Activated naive CD4-positive, alpha-beta T cell treated with anti-CD3 and anti-CD28 coated beads for 36 hours (primary cell): ENCODE results near the gene CSTF1. TPM values are rescaled to one million over a fixed set of nuclear protein-coding genes. Genes with fewer than 3 reads are reported as not detected.

Source experiments
- CTCF ChIA-PET: fragments of 350-600 bp; sonication (Branson Sonifier 250); formaldehyde crosslinking; loops from one replicate; lab custom pipeline; 2021; ENCODE audit warnings: antibody characterized with exemption; lab: Charles Lee
- DNase-seq: peaks from one replicate; pipeline ENCODE4 v3.0.0-alpha.2; 2020
- H3K27ac Mint-ChIP-seq: one replicate; pipeline ENCODE4 v1.8.0; 2021; ENCODE audit warnings: mild to moderate bottlenecking, mixed read lengths
- H3K27me3 Mint-ChIP-seq: one replicate; pipeline ENCODE4 v1.8.0; 2021; ENCODE audit warnings: low read depth, mixed read lengths
- H3K36me3 Mint-ChIP-seq: one replicate; pipeline ENCODE4 v1.8.0; 2021; ENCODE audit warnings: low read depth, mixed read lengths
- H3K4me1 Mint-ChIP-seq: one replicate; pipeline ENCODE4 v1.8.0; 2021; ENCODE audit warnings: low read depth, mixed read lengths
- H3K4me3 Mint-ChIP-seq: one replicate; pipeline ENCODE4 v1.8.0; 2021; ENCODE audit warnings: mild to moderate bottlenecking, moderate library complexity, mixed read lengths
- H3K9me3 Mint-ChIP-seq: one replicate; pipeline ENCODE4 v1.8.0; 2021; ENCODE audit warnings: mixed read lengths
- intact Hi-C: fragments of 100-400 bp; cut with micrococcal nuclease; formaldehyde crosslinking; loops from one replicate; pipeline ENCODE4 v1.15.1; 2023
- total RNA-seq, 2 experiments: library from RNA; stranded (reverse); gene quantifications; one replicate each; pipeline ENCODE4 v1.2.3, GENCODE V29; 2021

Gene CSTF1
- 10 to 100 TPM; 68.0 to 70.7 TPM for total RNA-seq

- CTCF ChIA-PET = interaction anchor here (0.7 to 1.2 kb wide), 4 partner anchors 20 to 101 kb away, joined by 3 to 4 read pairs (median 4); partner anchors contain the start of gene CASS4
- peaks cover 59% of the 10 kb centered on the region for H3K36me3 Mint-ChIP-seq
- H3K9me3 Mint-ChIP-seq = no peaks in the 10 kb centered on the region
- H3K27me3 Mint-ChIP-seq = no peaks in the 10 kb centered on the region
- no peak within 1 kb of the TSS for H3K27ac Mint-ChIP-seq
- intact Hi-C loops = loop anchor here (1.0 kb wide), 5 partner anchors 20 to 124 kb away; partner anchors contain the start of genes CASS4, FAM210B and RTF2
- H3K4me1 Mint-ChIP-seq = peaks cover 31% of the 10 kb centered on the region
- DNase-seq = peak; percentile 100
- no peak within 1 kb of the TSS for H3K4me3 Mint-ChIP-seq
Measured at GRCh38 chr20:56392132-56392880, at the start of gene CSTF1, which contains the start of gene AURKA. CSTF1 (plus strand) TSS chr20:56392645; CDS start chr20:56395553, 2,908 bp downstream. AURKA (minus strand) TSS chr20:56392215; CDS start chr20:56388197, 4,018 bp downstream.

GRCh38 chr20:56342783-56343182 is 49.7 kb upstream of the CSTF1 start:
- CTCF ChIA-PET = interaction anchor here (0.7 to 1.7 kb wide), 6 partner anchors 12 to 1662 kb away, joined by 3 to 8 read pairs (median 4); partner anchors contain the start of gene MC3R
- Mint-ChIP-seq H3K4me3 (no peak overlapping the region), H3K27me3 (peaks cover 53% of the 10 kb centered on the region), H3K27ac (no peak overlapping the region), H3K4me1 (peaks cover 5% of the 10 kb centered on the region), H3K36me3 (no peaks in the 10 kb centered on the region), H3K9me3 (no peaks in the 10 kb centered on the region)
- intact Hi-C loops = loop anchor here (1.0 to 10.0 kb wide), 4 partner anchors 94 to 1662 kb away; partner anchors contain the start of gene MC3R
- no peak for DNase-seq

GRCh38 chr20:56343861-56344381 is 48.5 kb upstream of the CSTF1 start:
- Mint-ChIP-seq H3K27ac (no peak overlapping the region), H3K4me1 (peaks cover 10% of the 10 kb centered on the region), H3K27me3 (peaks cover 48% of the 10 kb centered on the region), H3K36me3 (no peaks in the 10 kb centered on the region), H3K4me3 (no peak overlapping the region), H3K9me3 (no peaks in the 10 kb centered on the region)
- DNase-seq = peak; percentile 56
- CTCF ChIA-PET = interaction anchor here (1.1 to 1.7 kb wide), 9 partner anchors 9 to 1663 kb away, joined by 3 to 8 read pairs (median 4); partner anchors contain the start of genes FAM210B and MC3R
- intact Hi-C loops = loop anchor here (1.0 to 10.0 kb wide), 4 partner anchors 96 to 1663 kb away; partner anchors contain the start of gene MC3R

- no peak overlapping the region for H3K4me3 Mint-ChIP-seq
- CTCF ChIA-PET = interaction anchor here (0.9 to 1.0 kb wide), 2 partner anchors 98 to 99 kb away, joined by 3 read pairs; partner anchors contain the start of gene MC3R
- no peaks in the 10 kb centered on the region for H3K9me3 Mint-ChIP-seq
- no peak for DNase-seq
- no peaks in the 10 kb centered on the region for H3K36me3 Mint-ChIP-seq
- peaks cover 10% of the 10 kb centered on the region for H3K4me1 Mint-ChIP-seq
- intact Hi-C loops = loop anchor here (10.0 kb wide), 1 partner anchor 931 kb away; no protein-coding TSS in a partner anchor
- no peak overlapping the region for H3K27ac Mint-ChIP-seq
- peaks cover 30% of the 10 kb centered on the region for H3K27me3 Mint-ChIP-seq
Measured at GRCh38 chr20:56345911-56346310, 46.5 kb upstream of the CSTF1 start.

GRCh38 chr20:56347628-56348304 is 44.7 kb upstream of the CSTF1 start:
- H3K9me3 Mint-ChIP-seq = no peaks in the 10 kb centered on the region
- H3K4me1 Mint-ChIP-seq = peaks cover 10% of the 10 kb centered on the region
- H3K4me3 Mint-ChIP-seq = no peak overlapping the region
- H3K27me3 Mint-ChIP-seq = peaks cover 23% of the 10 kb centered on the region
- no peak for DNase-seq
- no peaks in the 10 kb centered on the region for H3K36me3 Mint-ChIP-seq
- CTCF ChIA-PET = no interaction called here
- no peak overlapping the region for H3K27ac Mint-ChIP-seq
- intact Hi-C loops = loop anchor here (10.0 kb wide), 1 partner anchor 933 kb away; no protein-coding TSS in a partner anchor

- H3K27ac Mint-ChIP-seq = no peak overlapping the region
- intact Hi-C loops = loop anchor here (10.0 kb wide), 1 partner anchor 933 kb away; no protein-coding TSS in a partner anchor
- CTCF ChIA-PET = interaction anchor here (1.0 kb wide), 1 partner anchor 11 kb away, joined by 3 read pairs; no protein-coding TSS in a partner anchor
- H3K27me3 Mint-ChIP-seq = peaks cover 18% of the 10 kb centered on the region
- H3K4me3 Mint-ChIP-seq = no peak overlapping the region
- H3K4me1 Mint-ChIP-seq = peaks cover 10% of the 10 kb centered on the region
- DNase-seq = no peak
- H3K36me3 Mint-ChIP-seq = no peaks in the 10 kb centered on the region
- H3K9me3 Mint-ChIP-seq = no peaks in the 10 kb centered on the region
Measured at GRCh38 chr20:56348305-56348693, 44.1 kb upstream of the CSTF1 start.

GRCh38 chr20:56348746-56349145 is 43.7 kb upstream of the CSTF1 start:
- CTCF ChIA-PET = interaction anchor here (1.0 kb wide), 1 partner anchor 11 kb away, joined by 3 read pairs; no protein-coding TSS in a partner anchor
- Mint-ChIP-seq H3K27ac (no peak overlapping the region), H3K4me1 (peaks cover 10% of the 10 kb centered on the region), H3K9me3 (no peaks in the 10 kb centered on the region), H3K36me3 (no peaks in the 10 kb centered on the region), H3K27me3 (peaks cover 14% of the 10 kb centered on the region), H3K4me3 (no peak overlapping the region)
- intact Hi-C loops = loop anchor here (10.0 kb wide), 1 partner anchor 934 kb away; no protein-coding TSS in a partner anchor
- DNase-seq = no peak

- CTCF ChIA-PET = no interaction called here
- Mint-ChIP-seq H3K9me3 (no peaks in the 10 kb centered on the region), H3K27me3 (peaks cover 5% of the 10 kb centered on the region), H3K27ac (no peak overlapping the region), H3K36me3 (no peaks in the 10 kb centered on the region), H3K4me3 (no peak overlapping the region), H3K4me1 (peaks cover 5% of the 10 kb centered on the region)
- intact Hi-C loops = no loop called here
- DNase-seq = no peak
Measured at GRCh38 chr20:56350842-56351241, 41.6 kb upstream of the CSTF1 start.

GRCh38 chr20:56352345-56353055 is 39.9 kb upstream of the CSTF1 start:
- H3K4me1 Mint-ChIP-seq = peaks cover 5% of the 10 kb centered on the region
- intact Hi-C loops = no loop called here
- CTCF ChIA-PET = interaction anchor here (1.2 to 1.9 kb wide), 2 partner anchors 9 to 20 kb away, joined by 5 to 6 read pairs; no protein-coding TSS in a partner anchor
- H3K9me3 Mint-ChIP-seq = no peaks in the 10 kb centered on the region
- H3K4me3 Mint-ChIP-seq = no peak overlapping the region
- no peak overlapping the region for H3K27ac Mint-ChIP-seq
- H3K27me3 Mint-ChIP-seq = no peaks in the 10 kb centered on the region
- no peaks in the 10 kb centered on the region for H3K36me3 Mint-ChIP-seq
- no peak for DNase-seq

- no peak for DNase-seq
- intact Hi-C loops = no loop called here
- no peaks in the 10 kb centered on the region for H3K9me3 Mint-ChIP-seq
- no peak overlapping the region for H3K4me3 Mint-ChIP-seq
- peaks cover 2% of the 10 kb centered on the region for H3K4me1 Mint-ChIP-seq
- no peaks in the 10 kb centered on the region for H3K36me3 Mint-ChIP-seq
- no peaks in the 10 kb centered on the region for H3K27me3 Mint-ChIP-seq
- CTCF ChIA-PET = interaction anchor here (1.2 to 1.9 kb wide), 2 partner anchors 10 to 19 kb away, joined by 5 to 6 read pairs; no protein-coding TSS in a partner anchor
- H3K27ac Mint-ChIP-seq = no peak overlapping the region
Measured at GRCh38 chr20:56353356-56353755, 39.1 kb upstream of the CSTF1 start.

- CTCF ChIA-PET = interaction anchor here (0.6 to 1.2 kb wide), 2 partner anchors 14 to 631 kb away, joined by 3 to 4 read pairs; no protein-coding TSS in a partner anchor
- DNase-seq = no peak
- Mint-ChIP-seq H3K27me3 (no peaks in the 10 kb centered on the region), H3K4me1 (peaks cover 16% of the 10 kb centered on the region), H3K27ac (no peak overlapping the region), H3K36me3 (no peaks in the 10 kb centered on the region), H3K4me3 (peak overlapping the region; percentile 55), H3K9me3 (no peaks in the 10 kb centered on the region)
- intact Hi-C loops = loop anchor here (1.0 kb wide), 1 partner anchor 34 kb away; the partner anchor contains the start of genes AURKA and CSTF1
Measured at GRCh38 chr20:56358070-56358469, 34.4 kb upstream of the CSTF1 start.
